ENCODE data around the gene FIBCD1.

- TF ChIP-seq CTCF (IDR thresholded peaks at IDR 0.05) (no peak), NFE2L1 (CRISPR knock-in tag; IDR thresholded peaks at IDR 0.05) (no peak), TP53 (CRISPR knock-in tag; IDR thresholded peaks at IDR 0.05) (no peak), SMAD3 (CRISPR knock-in tag; IDR thresholded peaks at IDR 0.05; ENCODE audit: borderline replicate concordance) (no peak), USF2 (CRISPR knock-in tag; IDR thresholded peaks at IDR 0.05) (no peak), MLX (CRISPR knock-in tag; IDR thresholded peaks at IDR 0.05) (no peak), ZNF138 (CRISPR knock-in tag; conservative IDR thresholded peaks at IDR 0.05) (no peak), CBFB (CRISPR knock-in tag; IDR thresholded peaks at IDR 0.05; ENCODE audit: low read depth) (no peak), FOXJ3 (CRISPR knock-in tag; IDR thresholded peaks at IDR 0.05; ENCODE audit: borderline replicate concordance) (no peak), NFYB (CRISPR knock-in tag; conservative IDR thresholded peaks at IDR 0.05; ENCODE audit: low read depth) (no peak), RELA (CRISPR knock-in tag; IDR thresholded peaks at IDR 0.05; ENCODE audit: borderline replicate concordance) (no peak), ATF2 (CRISPR knock-in tag; IDR thresholded peaks at IDR 0.05; ENCODE audit: borderline replicate concordance, low read depth) (no peak), MAX (CRISPR knock-in tag; IDR thresholded peaks at IDR 0.05) (no peak)
These were observed 44.0 kb downstream of the FIBCD1 start for GRCh38 chr9:130895038-130895437.
